ENCODE data around the gene KCNQ1OT1.

DNA sequence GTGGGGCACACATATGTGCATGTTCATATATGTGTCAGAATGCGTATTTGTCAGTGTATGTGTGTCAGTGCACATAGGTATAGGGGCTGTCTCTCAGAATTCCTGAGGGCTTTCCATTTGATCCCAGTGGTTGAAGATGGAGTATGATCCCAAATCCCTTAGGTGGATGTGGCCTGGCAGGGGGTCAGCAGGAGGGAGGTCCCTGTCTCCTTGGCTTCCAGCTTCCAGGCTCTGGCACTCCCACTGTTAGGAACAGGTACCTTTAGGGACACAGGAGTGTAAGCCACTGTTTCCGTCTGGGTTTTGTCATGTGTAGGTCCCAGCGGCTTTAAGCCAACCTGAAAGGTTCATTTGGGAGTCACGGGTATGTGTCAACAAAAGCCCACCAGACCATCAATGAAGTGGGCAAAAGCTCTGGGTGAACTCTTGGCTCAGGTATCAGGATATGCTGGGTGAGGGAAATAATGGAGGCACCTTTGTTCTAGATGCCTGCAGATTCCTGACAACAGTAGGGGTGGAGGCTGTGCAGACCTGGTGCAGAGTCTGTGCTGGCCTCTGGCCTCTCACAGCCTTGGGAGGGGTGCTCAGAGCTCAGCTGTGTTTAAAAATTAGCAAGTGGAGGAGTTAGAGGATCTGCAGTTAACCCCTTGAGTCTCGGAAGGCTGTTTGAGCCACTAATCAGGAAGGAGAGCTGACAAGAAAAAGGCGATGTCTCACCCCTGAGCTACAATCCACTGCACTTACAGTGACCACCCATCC is 9.0 kb downstream of the KCNQ1OT1 start:
- TF ChIP-seq POLR2A (IDR thresholded peaks at IDR 0.05; ENCODE audit: low read length) (no peak), GATA1 (IDR thresholded peaks at IDR 0.05; ENCODE audit: low read depth, low read length) (no peak)

Measured in erythroblast (primary cell).